ENCODE results near the gene B9D1.

Gene B9D1

GRCh38 chr17:19305761-19306159 is 56.8 kb downstream of the B9D1 start:
- DNase-seq (ENCODE audit: extremely low read depth in 1 of 2, low read depth in 1 of 2): no peak

GRCh38 chr17:19305256-19305655 is 57.3 kb downstream of the B9D1 start:
- no peak for DNase-seq (ENCODE audit: extremely low read depth in 1 of 2, low read depth in 1 of 2)

DNA sequence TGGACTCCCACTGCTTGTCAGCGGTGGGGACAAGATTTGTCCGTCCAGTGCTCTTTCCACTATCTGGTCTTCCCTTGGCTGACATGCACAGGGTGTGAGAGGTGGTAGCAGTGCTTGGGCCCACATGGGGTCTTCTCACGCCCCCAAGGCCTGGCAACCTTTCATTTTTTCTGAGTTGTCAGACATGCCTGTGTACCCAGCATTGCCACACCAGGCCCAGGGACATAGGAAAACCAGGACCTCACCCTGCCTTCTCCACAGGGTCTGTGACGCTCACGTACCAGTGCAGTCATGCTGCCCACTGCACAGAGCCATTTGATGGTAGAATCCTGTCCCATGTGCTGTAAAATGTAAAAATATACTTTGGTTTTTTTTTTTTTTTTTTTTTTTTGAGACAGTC is 57.8 kb downstream of the B9D1 start:
- no peak for DNase-seq (ENCODE audit: extremely low read depth in 1 of 2, low read depth in 1 of 2)

DNA sequence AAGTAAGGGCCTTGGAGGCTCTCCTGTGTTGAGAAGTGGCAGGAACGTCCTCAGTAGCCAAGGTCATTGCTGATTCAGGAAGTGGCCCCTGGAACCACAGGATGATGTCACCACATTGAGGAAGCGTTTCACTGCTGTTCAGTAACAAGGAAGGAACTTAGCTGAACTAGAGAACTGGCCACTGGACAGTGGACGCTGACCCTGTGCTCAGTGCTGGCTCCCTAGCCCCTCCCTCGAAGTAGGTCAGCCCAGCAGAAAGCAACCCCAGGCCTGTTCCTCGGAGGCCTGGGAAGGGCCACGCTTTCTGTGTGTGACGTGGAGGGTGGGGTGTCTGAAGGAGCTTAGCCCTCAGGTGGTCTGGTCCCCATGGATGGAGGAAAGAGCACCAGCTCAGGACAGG is 58.3 kb downstream of the B9D1 start:
- DNase-seq (ENCODE audit: extremely low read depth in 1 of 2, low read depth in 1 of 2): no peak

- DNase-seq (ENCODE audit: extremely low read depth in 1 of 2, low read depth in 1 of 2): no peak
Measured at GRCh38 chr17:19303367-19303776, 59.2 kb downstream of the B9D1 start.

GRCh38 chr17:19302791-19303331 is 59.7 kb downstream of the B9D1 start:
- DNase-seq (ENCODE audit: extremely low read depth in 1 of 2, low read depth in 1 of 2): no peak

GRCh38 chr17:19301973-19302372 is 60.5 kb downstream of the B9D1 start:
- no peak for DNase-seq (ENCODE audit: extremely low read depth in 1 of 2, low read depth in 1 of 2)

GRCh38 chr17:19301274-19301951 is 61.1 kb downstream of the B9D1 start:
- no peak for DNase-seq (ENCODE audit: extremely low read depth in 1 of 2, low read depth in 1 of 2)

DNA sequence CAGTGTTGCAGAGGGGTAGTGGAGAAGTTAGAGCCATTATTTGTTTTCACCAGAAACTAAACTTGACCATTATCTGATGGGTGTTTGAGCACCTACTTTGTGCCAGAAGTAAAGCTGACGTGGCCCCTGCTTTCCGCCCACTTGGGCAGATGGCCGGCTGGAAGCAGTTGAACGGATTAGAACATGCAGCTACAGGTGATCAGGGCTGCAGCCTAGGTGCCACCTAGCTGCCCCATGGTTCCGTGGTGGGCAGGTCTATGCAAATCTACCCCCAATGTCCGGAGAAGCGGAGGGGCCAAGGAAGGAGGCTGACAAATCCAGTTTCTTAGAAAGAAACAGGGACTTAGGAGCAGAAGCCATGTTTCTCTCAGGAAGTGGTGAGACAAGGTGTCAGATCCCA is 62.7 kb downstream of the B9D1 start:
- DNase-seq (ENCODE audit: extremely low read depth in 1 of 2, low read depth in 1 of 2): no peak

DNA sequence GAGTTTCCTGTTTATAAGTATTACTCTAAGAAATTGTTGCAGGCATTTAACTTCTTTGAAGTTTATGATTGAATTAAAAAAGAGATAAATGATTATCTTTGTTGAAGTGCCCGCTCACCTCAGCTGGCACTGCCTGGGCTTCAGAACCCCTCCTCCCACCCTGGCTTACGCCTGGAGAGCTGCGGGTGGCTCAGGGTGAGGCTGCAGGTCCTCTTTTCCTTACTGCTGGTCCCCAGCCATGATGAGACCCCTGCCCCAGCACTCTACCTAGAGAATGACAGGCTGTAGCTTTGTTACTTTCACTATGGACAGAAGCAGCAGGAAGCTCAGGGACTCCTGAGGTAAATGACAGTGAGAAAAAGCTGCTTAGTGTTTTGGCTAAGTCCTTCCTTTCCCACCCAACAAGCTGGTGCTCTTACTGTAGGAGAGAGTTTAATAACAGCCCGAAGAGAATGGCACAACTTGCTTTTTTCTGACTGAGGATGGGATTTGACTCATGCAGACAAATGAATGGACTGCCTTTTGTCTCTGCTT is 63.2 kb downstream of the B9D1 start:
- no peak for DNase-seq (ENCODE audit: extremely low read depth in 1 of 2, low read depth in 1 of 2)

- DNase-seq (ENCODE audit: extremely low read depth in 1 of 2, low read depth in 1 of 2): no peak
Measured at GRCh38 chr17:19298569-19299213, 63.8 kb downstream of the B9D1 start.

DNA sequence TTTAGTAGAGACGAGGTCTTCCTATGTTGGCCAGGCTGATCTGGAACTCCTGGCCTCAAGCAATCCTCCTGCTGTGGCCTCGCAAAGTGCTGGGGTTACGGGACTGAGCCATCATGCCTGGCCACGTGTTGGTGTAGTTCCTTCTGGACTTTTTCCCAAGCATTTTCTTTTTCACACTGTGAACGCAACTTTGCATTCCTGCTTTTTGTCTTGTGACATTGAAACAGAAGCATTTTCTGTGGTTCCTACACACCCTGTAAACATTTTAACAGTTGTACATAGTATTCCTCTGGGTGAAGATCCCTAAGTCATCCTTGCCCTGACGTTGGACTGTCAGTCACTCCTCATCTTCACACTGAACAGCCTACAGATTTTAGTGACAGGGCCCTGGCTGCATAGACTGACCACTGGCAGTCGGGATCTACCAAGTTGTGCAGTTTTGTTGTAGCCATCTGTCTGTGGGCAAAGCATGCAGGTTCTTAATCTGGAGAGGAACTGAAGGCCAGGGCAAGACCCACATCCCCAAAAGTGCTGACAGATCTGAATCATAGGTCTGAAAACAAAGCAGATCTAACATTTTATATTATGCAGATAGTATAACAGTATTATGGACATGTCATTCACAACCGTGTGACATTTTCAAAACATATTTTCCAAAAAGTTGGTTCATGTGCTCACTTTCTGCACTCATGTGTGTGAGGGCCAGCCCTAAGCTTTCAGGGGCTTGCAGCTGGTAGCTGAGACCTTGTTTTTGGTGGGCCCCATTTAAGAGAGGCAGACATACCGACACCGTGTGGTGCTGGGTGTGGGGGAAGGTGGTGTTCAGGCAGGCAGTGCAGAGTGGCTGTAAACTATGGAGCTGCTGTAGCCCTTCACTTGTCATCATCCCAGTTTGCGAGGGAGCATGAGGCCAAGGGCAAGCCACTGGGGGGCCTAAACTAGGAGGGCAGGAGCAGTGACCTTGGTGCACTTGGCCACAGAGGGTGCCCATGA is 65.4 kb downstream of the B9D1 start:
- no peak for DNase-seq (ENCODE audit: extremely low read depth in 1 of 2, low read depth in 1 of 2)

- no peak for DNase-seq (ENCODE audit: extremely low read depth in 1 of 2, low read depth in 1 of 2)
Measured at GRCh38 chr17:19295473-19296135, 66.9 kb downstream of the B9D1 start.

DNA sequence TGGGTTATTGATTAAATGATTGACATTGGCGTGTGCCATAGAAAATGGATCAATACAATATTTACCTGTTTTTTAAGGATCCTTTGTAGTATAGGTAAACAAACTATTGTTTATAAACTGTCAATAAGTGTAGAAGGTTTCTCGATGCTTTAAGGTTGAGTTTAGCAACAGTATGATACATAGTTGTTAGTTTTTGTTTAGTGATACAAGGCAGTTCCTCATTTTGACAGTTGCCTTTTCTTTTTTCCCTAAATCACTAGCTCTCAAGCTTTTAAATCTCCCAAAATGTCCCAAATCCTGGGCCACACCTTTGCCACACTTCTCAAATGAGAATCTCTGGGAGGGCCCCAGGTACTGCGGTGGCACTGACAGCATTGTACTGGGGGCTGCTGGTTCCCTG is 68.1 kb downstream of the B9D1 start:
- no peak for DNase-seq (ENCODE audit: extremely low read depth in 1 of 2, low read depth in 1 of 2)
